Testis (tissue), 3 donors: ENCODE data around the gene TFB2M. TPM values are rescaled to one million over a fixed set of nuclear protein-coding genes. Genes with fewer than 3 reads are reported as not detected.

ENCODE experiments used
- DNase-seq: peaks from one replicate; pipeline ENCODE4 v3.0.0-alpha.2; 2019
- H3K27ac ChIP-seq, 2 donors: fragments of 200-600 bp; sonication (generic); one replicate each; pipeline ENCODE4 v1.5.1; 2019
- H3K27me3 ChIP-seq: fragments of 200-600 bp; sonication (generic); one replicate; pipeline ENCODE4 v1.5.1; 2019
- H3K36me3 ChIP-seq: fragments of 200-600 bp; sonication (generic); one replicate; pipeline ENCODE4 v1.5.1; 2017; ENCODE audit warnings: low read depth; ENCODE audit errors: missing control alignments
- H3K4me1 ChIP-seq: fragments of 200-600 bp; sonication (generic); one replicate; pipeline ENCODE4 v1.5.1; 2019
- H3K4me3 ChIP-seq, 2 donors: fragments of 200-600 bp; sonication (generic); one replicate each; pipeline ENCODE4 v1.5.1; 2017 to 2019
- H3K9me3 ChIP-seq: fragments of 200-600 bp; sonication (generic); one replicate; pipeline ENCODE4 v1.5.1; 2017
- POLR2A ChIP-seq: fragments of 450-650 bp; IDR thresholded peaks from one replicate; pipeline ENCODE4 v1.6.1; 2017; ENCODE audit warnings: antibody characterized with exemption, mild to moderate bottlenecking, moderate library complexity
- WGBS, 2 donors: methylation state at CpG; one replicate each; pipeline ENCODE4 v1.1.5; 2018; 5-methylcytosine and 5-hydroxymethylcytosine counted together
- intact Hi-C: fragments of 100-400 bp; cut with DNase I; formaldehyde crosslinking; loops from one replicate; pipeline ENCODE4 v1.15.1; 2023; ENCODE audit warnings: low total_unique reads
- polyA plus RNA-seq: library from polyadenylated mRNA; stranded (reverse); fragments of 350-450 nt; fragmentation: Illumina TruSeq; extraction: RNeasy Lipid Tissue Mini Kit (QIAGEN cat#74804); gene quantifications from one replicate; pipeline ENCODE4 v1.2.3, GENCODE V29; 2014; ENCODE audit warnings: low read depth, low replicate concordance; ENCODE audit not compliant: insufficient read depth
- total RNA-seq, 2 donors: library from RNA; depleted of rRNA; stranded (reverse); fragments of >200 nt; gene quantifications; one replicate each; pipeline ENCODE4 v1.2.3, GENCODE V29; 2016
- TF ChIP-seq, protein P1 (sequence below), 3 experiments: fragments of 450-650 bp in 2 of 3; fragments of 200-600 bp in 1 of 3; sonication (generic) in 1 of 3; IDR thresholded peaks; one replicate each; pipeline ENCODE4 v1.5.1; 2016 to 2019; ENCODE audit warnings: antibody characterized with exemption in 3 of 3, mild to moderate bottlenecking in 2 of 3, moderate library complexity in 1 of 3

Gene TFB2M
- total and polyA plus RNA-seq, 3 donors from 2014 or later: 15.7 to 20.0 (median 19.8) TPM

DNA sequence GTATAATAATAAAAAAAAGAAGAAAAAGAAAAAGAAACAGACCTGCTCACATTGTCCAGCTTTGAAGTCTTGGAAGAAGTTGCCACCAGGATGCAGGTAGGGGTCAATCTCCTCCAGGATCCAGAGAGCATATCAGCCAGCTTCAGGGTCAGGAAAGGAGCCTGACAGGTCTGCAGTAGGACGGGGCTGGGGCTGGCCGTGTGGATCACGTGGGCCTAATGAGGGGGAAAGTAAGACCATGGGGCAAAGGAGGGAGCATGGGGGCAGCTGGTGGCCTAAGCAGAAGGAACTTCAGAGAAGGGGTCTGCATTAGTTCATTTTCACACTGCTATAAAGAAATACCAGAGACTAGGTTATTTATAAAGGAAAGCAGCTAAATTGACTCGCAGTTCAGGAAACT, 39.7 kb downstream of the TFB2M start:
- TF ChIP-seq, protein P1, sequence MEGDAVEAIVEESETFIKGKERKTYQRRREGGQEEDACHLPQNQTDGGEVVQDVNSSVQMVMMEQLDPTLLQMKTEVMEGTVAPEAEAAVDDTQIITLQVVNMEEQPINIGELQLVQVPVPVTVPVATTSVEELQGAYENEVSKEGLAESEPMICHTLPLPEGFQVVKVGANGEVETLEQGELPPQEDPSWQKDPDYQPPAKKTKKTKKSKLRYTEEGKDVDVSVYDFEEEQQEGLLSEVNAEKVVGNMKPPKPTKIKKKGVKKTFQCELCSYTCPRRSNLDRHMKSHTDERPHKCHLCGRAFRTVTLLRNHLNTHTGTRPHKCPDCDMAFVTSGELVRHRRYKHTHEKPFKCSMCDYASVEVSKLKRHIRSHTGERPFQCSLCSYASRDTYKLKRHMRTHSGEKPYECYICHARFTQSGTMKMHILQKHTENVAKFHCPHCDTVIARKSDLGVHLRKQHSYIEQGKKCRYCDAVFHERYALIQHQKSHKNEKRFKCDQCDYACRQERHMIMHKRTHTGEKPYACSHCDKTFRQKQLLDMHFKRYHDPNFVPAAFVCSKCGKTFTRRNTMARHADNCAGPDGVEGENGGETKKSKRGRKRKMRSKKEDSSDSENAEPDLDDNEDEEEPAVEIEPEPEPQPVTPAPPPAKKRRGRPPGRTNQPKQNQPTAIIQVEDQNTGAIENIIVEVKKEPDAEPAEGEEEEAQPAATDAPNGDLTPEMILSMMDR (IDR thresholded peaks at IDR 0.05): no peak
- TF ChIP-seq POLR2A: no peak
- no peak overlapping the region for H3K4me3 ChIP-seq
- H3K4me1 ChIP-seq: no peaks in the 10 kb centered on the region
- H3K36me3 ChIP-seq: no peaks in the 10 kb centered on the region
- WGBS, 2 donors: 87 to 92% methylated on average over 4 of the region's 4 CpGs
- no peaks in the 10 kb centered on the region for H3K27me3 ChIP-seq
- H3K9me3 ChIP-seq: no peaks in the 10 kb centered on the region
- no peak overlapping the region for H3K27ac ChIP-seq
- intact Hi-C loops: no loop called here
- DNase-seq: no peak

DNA sequence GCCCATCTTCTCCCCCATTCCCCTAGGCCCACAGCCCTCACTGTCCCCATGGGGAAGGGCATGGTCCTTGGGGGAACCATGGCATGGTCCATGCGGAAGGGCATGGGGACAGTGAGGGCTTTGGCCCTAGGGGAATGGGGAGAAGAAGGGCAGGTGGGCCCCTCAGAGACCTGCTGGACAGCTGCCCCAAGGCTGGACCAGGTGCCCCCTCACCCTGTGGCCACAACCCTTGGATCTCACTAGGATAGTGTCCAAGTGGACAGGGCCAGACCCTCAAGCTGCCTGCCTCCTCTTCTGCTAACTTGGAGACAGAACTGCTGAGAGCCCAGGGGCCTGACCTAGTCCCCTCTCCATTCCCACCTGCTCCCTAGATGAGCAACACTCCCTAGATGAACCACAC, 46.5 kb downstream of the TFB2M start:
- H3K27me3 ChIP-seq: no peaks in the 10 kb centered on the region
- no peaks in the 10 kb centered on the region for H3K9me3 ChIP-seq
- no peak overlapping the region for H3K4me3 ChIP-seq
- H3K4me1 ChIP-seq: no peaks in the 10 kb centered on the region
- no peak for DNase-seq
- WGBS, 2 donors: 50% methylated on average over 1 of the region's 1 CpG; no CpG with 5 or more reads in 1 of the 2 donors
- H3K36me3 ChIP-seq: no peaks in the 10 kb centered on the region
- no peak overlapping the region for H3K27ac ChIP-seq
- intact Hi-C loops: no loop called here
- TF ChIP-seq, protein P1 (IDR thresholded peaks at IDR 0.05): no peak
- no peak for TF ChIP-seq POLR2A

DNA sequence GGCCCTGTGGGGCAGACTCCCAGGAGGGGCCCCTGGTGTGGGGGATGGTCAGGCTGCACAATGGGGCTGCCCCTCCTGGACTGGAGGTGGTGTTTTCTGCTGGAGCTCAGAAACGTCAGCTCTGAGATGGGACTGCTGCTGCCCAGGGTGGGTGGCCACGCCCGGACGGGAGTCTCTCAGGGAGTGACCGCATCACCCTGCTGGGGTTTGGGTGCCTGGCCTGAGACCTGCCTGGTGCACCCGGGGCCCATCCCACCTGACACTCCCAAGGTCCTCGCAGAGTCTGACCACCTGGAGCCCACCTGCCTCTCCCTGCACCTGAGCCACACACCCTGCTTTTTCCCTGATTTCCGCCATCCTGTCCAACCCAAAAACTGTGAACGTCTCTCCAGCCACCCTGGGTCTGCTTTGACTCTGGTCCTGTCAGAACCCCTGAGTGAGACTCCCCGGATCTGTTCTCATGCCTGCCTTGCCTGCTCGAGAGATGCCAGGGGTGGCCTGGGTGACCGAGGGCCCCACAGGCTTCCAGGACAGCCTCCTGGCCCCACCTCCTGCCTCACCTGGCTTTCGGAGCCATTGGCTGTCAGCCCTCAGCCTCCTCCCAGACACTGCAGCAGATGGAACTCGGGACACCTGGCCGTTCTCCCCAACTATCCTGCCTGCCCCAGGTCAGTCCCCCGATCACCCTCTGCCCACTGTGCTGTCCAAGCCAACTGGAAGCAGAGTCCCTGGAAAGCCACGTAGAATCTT, 47.4 kb downstream of the TFB2M start:
- WGBS, 2 donors: 90 to 94% methylated on average over 8 to 17 of the region's 17 CpGs
- intact Hi-C loops: no loop called here
- no peak overlapping the region for H3K27ac ChIP-seq
- no peaks in the 10 kb centered on the region for H3K9me3 ChIP-seq
- no peaks in the 10 kb centered on the region for H3K36me3 ChIP-seq
- TF ChIP-seq POLR2A: no peak
- TF ChIP-seq, protein P1 (IDR thresholded peaks at IDR 0.05): no peak
- H3K27me3 ChIP-seq: no peaks in the 10 kb centered on the region
- H3K4me1 ChIP-seq: no peaks in the 10 kb centered on the region
- no peak for DNase-seq
- H3K4me3 ChIP-seq: no peak overlapping the region

DNA sequence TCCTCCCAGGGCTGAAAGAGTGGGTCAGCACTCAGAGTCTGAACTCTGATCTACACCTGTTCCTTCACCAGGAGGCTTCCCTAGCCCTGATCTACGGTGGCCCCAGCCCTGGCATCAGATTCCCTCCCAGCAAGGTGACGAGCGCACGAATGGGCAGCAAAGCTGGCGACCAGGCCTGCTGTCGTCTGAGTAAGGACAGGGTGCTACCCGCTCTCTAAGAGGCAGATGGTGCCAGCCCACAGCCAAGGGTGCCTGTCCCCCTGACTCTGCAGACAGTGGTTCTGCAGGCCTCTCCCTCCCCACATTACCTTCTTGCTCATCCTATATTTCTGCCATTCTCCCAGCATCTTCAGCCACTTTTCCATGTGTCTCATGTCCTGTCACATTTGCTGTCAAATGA, 48.7 kb downstream of the TFB2M start:
- Histone ChIP-seq H3K27me3 (no peaks in the 10 kb centered on the region), H3K4me1 (no peaks in the 10 kb centered on the region), H3K27ac (no peak overlapping the region), H3K36me3 (no peaks in the 10 kb centered on the region), H3K4me3 (no peak overlapping the region), H3K9me3 (no peaks in the 10 kb centered on the region)
- 81 to 84% methylated on average over 7 of the region's 7 CpGs for WGBS, 2 donors
- intact Hi-C loops: no loop called here
- TF ChIP-seq POLR2A: no peak
- TF ChIP-seq, protein P1 (IDR thresholded peaks at IDR 0.05): no peak
- no peak for DNase-seq

DNA sequence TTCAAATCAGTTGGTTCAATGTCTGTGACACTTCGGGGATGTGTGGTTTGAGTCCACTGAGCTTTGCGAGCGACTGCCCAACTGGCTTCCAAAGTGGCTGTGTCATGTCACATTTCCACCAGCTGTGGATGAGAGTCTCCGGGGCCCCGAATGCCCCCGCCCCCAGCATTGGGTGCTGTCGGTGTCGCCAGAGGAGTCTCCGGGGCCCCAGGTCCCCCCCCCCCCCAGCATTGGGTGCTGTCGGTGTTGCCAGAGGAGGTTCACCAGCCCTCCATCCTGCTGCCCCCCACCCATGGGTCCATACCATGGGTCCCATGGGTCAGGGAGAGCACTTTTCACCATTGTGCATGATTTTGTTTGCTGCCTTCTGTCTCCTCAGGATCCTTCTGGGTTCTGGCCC, 49.9 kb downstream of the TFB2M start:
- Histone ChIP-seq H3K9me3 (no peaks in the 10 kb centered on the region), H3K4me1 (no peaks in the 10 kb centered on the region), H3K27me3 (no peaks in the 10 kb centered on the region), H3K4me3 (no peak overlapping the region), H3K36me3 (no peaks in the 10 kb centered on the region), H3K27ac (no peak overlapping the region)
- intact Hi-C loops: no loop called here
- TF ChIP-seq, protein P1 (IDR thresholded peaks at IDR 0.05): no peak
- WGBS, 2 donors: 89 to 95% methylated on average over 9 to 10 of the region's 10 CpGs
- no peak for DNase-seq
